Prostate gland (tissue), 2 donors: ENCODE data around the gene SFT2D1.

ENCODE experiments used
- POLR2A ChIP-seq: fragments of 450-650 bp; IDR thresholded peaks from one replicate; pipeline ENCODE4 v1.6.1; 2016; ENCODE audit warnings: antibody characterized with exemption, mild to moderate bottlenecking
- POLR2AphosphoS5 ChIP-seq: sonication (generic); formaldehyde crosslinking; IDR thresholded peaks from one replicate; pipeline ENCODE4 v1.6.1; 2017; ENCODE audit warnings: antibody characterized with exemption
- TF ChIP-seq, protein P1 (sequence below), 4 experiments: fragments of 200-600 bp in 2 of 4; fragments of 450-650 bp in 2 of 4; sonication (generic) in 2 of 4; IDR thresholded peaks; 1 replicate in 3 of 4; 2 replicates in 1 of 4; pipeline ENCODE4 v1.5.1; 2016 to 2019; ENCODE audit warnings: antibody characterized with exemption in 4 of 4, mild to moderate bottlenecking in 2 of 4, moderate library complexity in 2 of 4

DNA sequence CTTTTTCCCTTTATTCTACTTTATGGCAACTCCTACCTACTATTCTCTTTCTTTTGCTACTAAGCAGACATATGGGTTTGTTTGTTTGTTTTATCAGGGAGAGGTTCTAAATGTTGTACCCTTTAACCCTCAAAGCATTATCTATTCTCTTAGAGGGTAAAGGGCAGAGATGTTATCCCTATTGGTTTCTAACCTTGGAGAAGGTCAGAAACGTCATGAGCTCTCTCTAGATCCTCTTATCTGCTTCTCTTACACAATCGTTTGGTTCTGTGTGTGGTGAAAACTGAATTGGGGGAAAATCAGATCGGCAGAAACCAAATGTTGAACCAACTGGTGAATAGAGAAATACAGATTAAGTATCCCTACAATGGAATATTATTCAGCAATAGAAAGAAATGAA, 46.8 kb upstream of the SFT2D1 start:
- TF ChIP-seq, protein P1, sequence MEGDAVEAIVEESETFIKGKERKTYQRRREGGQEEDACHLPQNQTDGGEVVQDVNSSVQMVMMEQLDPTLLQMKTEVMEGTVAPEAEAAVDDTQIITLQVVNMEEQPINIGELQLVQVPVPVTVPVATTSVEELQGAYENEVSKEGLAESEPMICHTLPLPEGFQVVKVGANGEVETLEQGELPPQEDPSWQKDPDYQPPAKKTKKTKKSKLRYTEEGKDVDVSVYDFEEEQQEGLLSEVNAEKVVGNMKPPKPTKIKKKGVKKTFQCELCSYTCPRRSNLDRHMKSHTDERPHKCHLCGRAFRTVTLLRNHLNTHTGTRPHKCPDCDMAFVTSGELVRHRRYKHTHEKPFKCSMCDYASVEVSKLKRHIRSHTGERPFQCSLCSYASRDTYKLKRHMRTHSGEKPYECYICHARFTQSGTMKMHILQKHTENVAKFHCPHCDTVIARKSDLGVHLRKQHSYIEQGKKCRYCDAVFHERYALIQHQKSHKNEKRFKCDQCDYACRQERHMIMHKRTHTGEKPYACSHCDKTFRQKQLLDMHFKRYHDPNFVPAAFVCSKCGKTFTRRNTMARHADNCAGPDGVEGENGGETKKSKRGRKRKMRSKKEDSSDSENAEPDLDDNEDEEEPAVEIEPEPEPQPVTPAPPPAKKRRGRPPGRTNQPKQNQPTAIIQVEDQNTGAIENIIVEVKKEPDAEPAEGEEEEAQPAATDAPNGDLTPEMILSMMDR (IDR thresholded peaks at IDR 0.05) = no peak
- TF ChIP-seq POLR2AphosphoS5 (no peak), POLR2A (no peak)
